ENCODE measurements around the gene ATP8A2. TPM values are rescaled to one million over a fixed set of nuclear protein-coding genes. Genes with fewer than 3 reads are reported as not detected.

ATP8A2 gene
- total RNA-seq, 1 experiment from 2014 or later: 5.2 TPM

DNA sequence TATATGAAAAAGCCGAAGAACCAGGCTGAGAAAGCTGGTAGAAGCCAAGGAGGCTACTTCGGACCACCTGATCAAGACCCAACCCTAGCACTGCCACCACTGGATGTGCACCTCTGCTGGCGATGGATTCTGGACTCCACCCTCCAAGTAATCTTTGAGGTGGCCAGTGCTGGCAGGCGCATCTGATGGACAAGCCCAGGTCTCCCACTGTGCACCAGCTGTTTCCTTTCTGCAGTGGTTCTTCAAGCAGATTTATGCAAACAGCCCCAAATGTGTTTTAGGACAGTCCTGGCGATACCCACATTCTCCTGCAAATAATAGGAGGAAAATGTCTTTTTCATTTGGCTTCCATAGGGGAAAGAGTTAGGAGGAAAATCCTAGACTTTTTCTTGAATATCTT, 507.7 kb downstream of the ATP8A2 start:
- CTCF ChIA-PET: no interaction called here
- Mint-ChIP-seq H3K4me3 (no peak overlapping the region), H3K27ac (no peak overlapping the region), H3K9me3 (peaks cover 3% of the 10 kb centered on the region; the same call in 1 of the 2 replicates), H3K36me3 (0 out of 2 replicates have a peak, but pooled peaks cover 3% of the 10 kb centered on the region), H3K27me3 (ENCODE audit: low read depth) (no peaks in the 10 kb centered on the region; the same call in none of the 2 replicates), H3K4me1 (peaks cover 62% of the 10 kb centered on the region)
- no peak for ATAC-seq
- TF ChIP-seq AFF4 (CRISPR knock-in tag; IDR thresholded peaks at IDR 0.05; ENCODE audit: borderline replicate concordance) (no peak), ZNF121 (CRISPR knock-in tag; IDR thresholded peaks at IDR 0.05) (peak; percentile 45; the same call in 1 of the 2 replicates)
- no peak for DNase-seq (ENCODE audit: low spot score)
- POLR2A ChIA-PET: no interaction called here

GRCh38 chr13:25881136-25881926, 509.6 kb downstream of the ATP8A2 start:
- ATAC-seq (no peak), DNase-seq (ENCODE audit: low spot score) (no peak)
- Mint-ChIP-seq H3K27ac (peak overlapping the region; percentile 78; the same call in 1 of the 2 replicates), H3K4me3 (no peak overlapping the region), H3K27me3 (ENCODE audit: low read depth) (no peaks in the 10 kb centered on the region; the same call in none of the 2 replicates), H3K9me3 (0 out of 2 replicates have a peak, but pooled peaks cover 3% of the 10 kb centered on the region), H3K36me3 (0 out of 2 replicates have a peak, but pooled peaks cover 3% of the 10 kb centered on the region), H3K4me1 (peaks cover 51% of the 10 kb centered on the region)
- ChIA-PET POLR2A (no interaction called here), CTCF (interaction anchor here (0.6 to 1.7 kb wide), 2 partner anchors 27 to 166 kb away, joined by 3 read pairs; no protein-coding TSS in a partner anchor)
- TF ChIP-seq ESRRA (CRISPR knock-in tag; IDR thresholded peaks at IDR 0.05; ENCODE audit: borderline replicate concordance) (no peak), ZMAT4 (CRISPR knock-in tag; IDR thresholded peaks at IDR 0.05) (no peak), E2F4 (CRISPR knock-in tag; IDR thresholded peaks at IDR 0.05; ENCODE audit: borderline replicate concordance, low read depth) (no peak), RORB (CRISPR knock-in tag; IDR thresholded peaks at IDR 0.05) (no peak), HMGXB4 (CRISPR knock-in tag; IDR thresholded peaks at IDR 0.05) (no peak), OVOL2 (CRISPR knock-in tag; IDR thresholded peaks at IDR 0.05; ENCODE audit: borderline replicate concordance) (no peak), ZNF425 (CRISPR knock-in tag; conservative IDR thresholded peaks at IDR 0.05) (no peak), HMGA2 (CRISPR knock-in tag; IDR thresholded peaks at IDR 0.05) (no peak), CREB1 (CRISPR knock-in tag; IDR thresholded peaks at IDR 0.05) (no peak), TP53 (CRISPR knock-in tag; IDR thresholded peaks at IDR 0.05) (no peak), ZSCAN18 (CRISPR knock-in tag; IDR thresholded peaks at IDR 0.05) (no peak), PREB (CRISPR knock-in tag; IDR thresholded peaks at IDR 0.05; ENCODE audit: borderline replicate concordance) (no peak)
- TF ChIP-seq, protein P1, sequence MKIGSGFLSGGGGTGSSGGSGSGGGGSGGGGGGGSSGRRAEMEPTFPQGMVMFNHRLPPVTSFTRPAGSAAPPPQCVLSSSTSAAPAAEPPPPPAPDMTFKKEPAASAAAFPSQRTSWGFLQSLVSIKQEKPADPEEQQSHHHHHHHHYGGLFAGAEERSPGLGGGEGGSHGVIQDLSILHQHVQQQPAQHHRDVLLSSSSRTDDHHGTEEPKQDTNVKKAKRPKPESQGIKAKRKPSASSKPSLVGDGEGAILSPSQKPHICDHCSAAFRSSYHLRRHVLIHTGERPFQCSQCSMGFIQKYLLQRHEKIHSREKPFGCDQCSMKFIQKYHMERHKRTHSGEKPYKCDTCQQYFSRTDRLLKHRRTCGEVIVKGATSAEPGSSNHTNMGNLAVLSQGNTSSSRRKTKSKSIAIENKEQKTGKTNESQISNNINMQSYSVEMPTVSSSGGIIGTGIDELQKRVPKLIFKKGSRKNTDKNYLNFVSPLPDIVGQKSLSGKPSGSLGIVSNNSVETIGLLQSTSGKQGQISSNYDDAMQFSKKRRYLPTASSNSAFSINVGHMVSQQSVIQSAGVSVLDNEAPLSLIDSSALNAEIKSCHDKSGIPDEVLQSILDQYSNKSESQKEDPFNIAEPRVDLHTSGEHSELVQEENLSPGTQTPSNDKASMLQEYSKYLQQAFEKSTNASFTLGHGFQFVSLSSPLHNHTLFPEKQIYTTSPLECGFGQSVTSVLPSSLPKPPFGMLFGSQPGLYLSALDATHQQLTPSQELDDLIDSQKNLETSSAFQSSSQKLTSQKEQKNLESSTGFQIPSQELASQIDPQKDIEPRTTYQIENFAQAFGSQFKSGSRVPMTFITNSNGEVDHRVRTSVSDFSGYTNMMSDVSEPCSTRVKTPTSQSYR (CRISPR knock-in tag; IDR thresholded peaks at IDR 0.05): no peak
- TF ChIP-seq, protein P2, sequence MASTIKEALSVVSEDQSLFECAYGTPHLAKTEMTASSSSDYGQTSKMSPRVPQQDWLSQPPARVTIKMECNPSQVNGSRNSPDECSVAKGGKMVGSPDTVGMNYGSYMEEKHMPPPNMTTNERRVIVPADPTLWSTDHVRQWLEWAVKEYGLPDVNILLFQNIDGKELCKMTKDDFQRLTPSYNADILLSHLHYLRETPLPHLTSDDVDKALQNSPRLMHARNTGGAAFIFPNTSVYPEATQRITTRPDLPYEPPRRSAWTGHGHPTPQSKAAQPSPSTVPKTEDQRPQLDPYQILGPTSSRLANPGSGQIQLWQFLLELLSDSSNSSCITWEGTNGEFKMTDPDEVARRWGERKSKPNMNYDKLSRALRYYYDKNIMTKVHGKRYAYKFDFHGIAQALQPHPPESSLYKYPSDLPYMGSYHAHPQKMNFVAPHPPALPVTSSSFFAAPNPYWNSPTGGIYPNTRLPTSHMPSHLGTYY (CRISPR knock-in tag; IDR thresholded peaks at IDR 0.05): no peak

Data from WTC11 (cell line).